RWPE2 (cell line): ENCODE measurements around the gene PLIN3.
"Not testable (repeated sequence)": the region's sequence is repeated elsewhere in the genome, so short reads cannot be mapped to it uniquely, and the experiment has no call there.

Source experiments
- ATAC-seq: fragments of 200-7000 bp; cut with Tn5 transposase; 3 replicates; pipeline ENCODE4 v1.9.1; 2021; ENCODE audit warnings: low read depth
- DNase-seq: peaks from one replicate; pipeline ENCODE4 v3.0.0-alpha.2; 2020; ENCODE audit warnings: low spot score
- H3K27ac ChIP-seq: fragments of 450-650 bp; 2 replicates; pipeline ENCODE4 v1.5.1; 2017; ENCODE audit warnings: mild to moderate bottlenecking; ENCODE audit not compliant: poor library complexity, severe bottlenecking
- H3K27me3 ChIP-seq: fragments of 250-450 bp; sonication (Bioruptor Pico); 2 replicates; pipeline ENCODE4 v1.5.1; 2021; ENCODE audit warnings: mild to moderate bottlenecking, moderate library complexity; ENCODE audit not compliant: insufficient read depth, poor library complexity, severe bottlenecking
- H3K36me3 ChIP-seq: fragments of 250-450 bp; sonication (Bioruptor Pico); 2 replicates; pipeline ENCODE4 v1.5.1; 2020; ENCODE audit warnings: low read depth, mild to moderate bottlenecking, moderate library complexity
- H3K4me1 ChIP-seq: fragments of 250-450 bp; sonication (Bioruptor Pico); 2 replicates; pipeline ENCODE4 v1.5.1; 2021; ENCODE audit warnings: mild to moderate bottlenecking, moderate library complexity; ENCODE audit not compliant: insufficient read depth, poor library complexity, severe bottlenecking
- H3K4me3 ChIP-seq: fragments of 250-450 bp; sonication (Bioruptor Pico); 2 replicates; pipeline ENCODE4 v1.5.1; 2021; ENCODE audit warnings: mild to moderate bottlenecking, moderate library complexity; ENCODE audit not compliant: severe bottlenecking
- H3K9me3 ChIP-seq: fragments of 250-450 bp; sonication (Bioruptor Pico); 2 replicates; pipeline ENCODE4 v1.5.1; 2021; ENCODE audit warnings: mild to moderate bottlenecking, moderate library complexity; ENCODE audit not compliant: severe bottlenecking
- CTCF ChIP-seq: fragments of 450-650 bp; IDR thresholded peaks from one replicate; pipeline ENCODE4 v1.5.1; 2017; ENCODE audit warnings: mild to moderate bottlenecking, moderate library complexity; ENCODE audit not compliant: poor library complexity, severe bottlenecking

The PLIN3 gene

DNA sequence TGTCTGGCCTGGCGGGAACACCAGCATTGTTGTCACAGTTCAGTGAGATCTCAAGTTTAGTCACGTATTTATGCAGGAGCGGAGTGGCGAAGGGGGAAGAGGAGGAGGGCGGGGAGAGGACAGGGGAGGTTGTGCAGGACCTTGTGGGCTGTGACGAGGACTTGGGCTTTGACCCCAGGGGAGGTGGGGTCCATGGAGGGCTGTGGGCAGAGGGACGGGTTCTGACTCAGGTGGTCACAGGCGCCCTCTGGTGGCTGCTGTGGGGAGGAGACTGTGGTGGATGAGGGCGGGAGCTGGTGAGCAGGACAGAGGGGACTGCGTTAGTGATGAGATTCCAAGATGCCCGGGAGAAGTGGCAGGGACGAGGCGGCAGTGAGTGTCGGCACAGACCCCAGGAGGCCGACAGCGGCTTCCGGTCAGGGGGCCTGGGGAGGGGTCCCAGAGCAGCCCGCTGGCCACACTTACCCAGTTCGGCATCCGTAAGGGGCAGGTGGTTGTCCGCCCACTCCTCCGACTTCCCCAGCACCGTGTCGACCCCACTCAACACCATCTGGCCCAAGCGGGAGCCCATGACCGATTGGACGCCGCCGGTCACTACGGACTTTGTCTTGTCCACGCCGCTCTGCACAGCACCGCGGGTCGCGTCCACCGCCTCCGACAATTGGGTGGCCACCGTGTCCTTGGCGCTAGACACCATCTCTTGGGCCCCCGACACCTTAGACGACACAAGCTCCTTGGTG is 15.7 kb downstream of the PLIN3 start:
- peaks cover 63% of the 10 kb centered on the region for H3K36me3 ChIP-seq
- no peaks in the 10 kb centered on the region for H3K9me3 ChIP-seq
- ATAC-seq (peak; percentile 61; the same call in 2 of the 3 replicates), DNase-seq (peak; percentile 59)
- H3K4me1 ChIP-seq, result no peaks in the 10 kb centered on the region
- no peak overlapping the region for H3K4me3 ChIP-seq
- peak; percentile 75 for TF ChIP-seq CTCF
- H3K27ac ChIP-seq, result no peak overlapping the region
- no peaks in the 10 kb centered on the region for H3K27me3 ChIP-seq

DNA sequence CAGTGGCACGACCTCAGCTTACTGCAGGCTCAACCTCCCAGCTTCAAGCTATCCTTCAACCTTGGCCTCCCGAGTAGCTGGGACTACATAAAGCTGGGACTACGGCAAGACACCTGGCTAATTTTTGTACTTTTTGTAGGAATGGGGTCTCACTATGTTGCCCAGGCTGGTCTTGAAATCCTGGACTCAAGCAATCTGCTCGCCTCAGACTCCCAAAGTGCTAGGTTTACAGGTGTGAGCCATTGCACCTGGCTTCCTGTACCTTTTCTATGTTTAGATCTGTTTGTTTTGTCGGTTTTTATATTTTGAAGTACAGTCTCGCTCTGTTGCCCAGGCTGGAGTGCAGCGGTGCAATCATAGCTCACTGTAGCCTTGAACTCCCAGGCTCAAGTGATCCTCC is 18.4 kb downstream of the PLIN3 start:
- Histone ChIP-seq H3K36me3 (peaks cover 74% of the 10 kb centered on the region), H3K4me1 (no peaks in the 10 kb centered on the region), H3K4me3 (no peak overlapping the region), H3K27me3 (no peaks in the 10 kb centered on the region), H3K27ac (no peak overlapping the region), H3K9me3 (no peaks in the 10 kb centered on the region)
- DNase-seq (no peak), ATAC-seq (no peak)
- TF ChIP-seq CTCF, result no peak

DNA sequence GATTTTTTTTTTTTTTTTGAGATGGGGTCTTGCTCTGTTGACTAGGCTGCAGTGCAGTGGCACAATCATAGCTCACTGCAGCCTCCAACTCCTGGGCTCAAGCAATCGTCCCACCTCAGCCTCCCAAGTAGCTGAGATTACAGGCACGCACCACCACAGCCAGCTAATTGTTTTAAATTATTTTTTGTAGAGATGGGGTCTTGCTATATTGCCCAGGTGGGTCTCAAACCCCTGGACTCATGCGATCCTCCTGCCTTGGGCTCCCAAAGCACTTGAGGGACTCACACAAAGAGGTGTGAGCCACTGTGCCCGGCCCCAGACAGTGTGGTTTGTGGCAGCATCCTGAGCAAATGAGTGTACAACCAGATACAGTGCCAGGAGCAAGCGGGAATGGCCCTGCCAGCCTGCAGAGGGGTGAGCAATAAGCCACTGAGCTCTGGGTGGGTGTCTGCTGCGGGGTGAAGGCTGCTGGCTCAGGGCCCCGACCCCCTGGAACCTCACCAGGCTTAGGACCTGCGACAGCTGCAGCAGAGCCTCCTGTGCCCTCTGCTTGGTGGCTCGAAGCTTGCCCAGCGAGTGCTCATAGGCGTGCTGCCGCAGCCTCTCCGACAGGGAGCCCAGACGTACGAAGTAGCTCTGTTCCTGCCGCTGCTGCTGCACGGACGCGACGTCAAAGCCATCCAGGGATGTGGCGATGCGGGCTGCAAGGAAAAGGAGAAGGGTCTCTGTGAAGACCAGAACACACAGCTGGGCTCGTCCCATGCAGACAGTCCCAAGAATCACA is 20.1 kb downstream of the PLIN3 start:
- no peaks in the 10 kb centered on the region for H3K27me3 ChIP-seq
- no peaks in the 10 kb centered on the region for H3K9me3 ChIP-seq
- peaks cover 89% of the 10 kb centered on the region for H3K36me3 ChIP-seq
- DNase-seq (no peak), ATAC-seq (no peak)
- H3K4me1 ChIP-seq, result no peaks in the 10 kb centered on the region
- no peak for TF ChIP-seq CTCF
- no peak overlapping the region for H3K27ac ChIP-seq
- no peak overlapping the region for H3K4me3 ChIP-seq

DNA sequence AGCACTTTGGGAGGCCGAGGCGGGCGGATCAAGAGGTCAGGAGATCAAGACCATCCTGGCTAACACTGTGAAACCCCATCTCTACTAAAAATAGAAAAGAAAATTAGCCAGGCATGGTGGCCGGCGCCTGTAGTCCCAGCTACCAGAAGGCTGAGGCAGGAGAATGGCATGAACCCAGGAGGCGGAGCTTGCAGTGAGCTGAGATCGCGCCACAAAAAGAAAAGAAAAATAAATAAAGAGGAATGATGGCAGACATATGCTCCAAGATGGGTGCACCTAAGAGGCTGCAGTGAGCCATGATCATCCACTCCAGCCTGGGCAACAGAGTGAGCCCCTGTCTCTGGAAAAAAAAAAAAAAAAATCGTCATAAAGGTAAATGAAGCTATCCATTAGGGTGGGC is 21.5 kb downstream of the PLIN3 start:
- ATAC-seq, H3K27me3 ChIP-seq, H3K4me1 ChIP-seq, H3K9me3 ChIP-seq, DNase-seq, H3K4me3 ChIP-seq, H3K27ac ChIP-seq: not testable (repeated sequence)
- peaks cover 84% of the 10 kb centered on the region for H3K36me3 ChIP-seq

DNA sequence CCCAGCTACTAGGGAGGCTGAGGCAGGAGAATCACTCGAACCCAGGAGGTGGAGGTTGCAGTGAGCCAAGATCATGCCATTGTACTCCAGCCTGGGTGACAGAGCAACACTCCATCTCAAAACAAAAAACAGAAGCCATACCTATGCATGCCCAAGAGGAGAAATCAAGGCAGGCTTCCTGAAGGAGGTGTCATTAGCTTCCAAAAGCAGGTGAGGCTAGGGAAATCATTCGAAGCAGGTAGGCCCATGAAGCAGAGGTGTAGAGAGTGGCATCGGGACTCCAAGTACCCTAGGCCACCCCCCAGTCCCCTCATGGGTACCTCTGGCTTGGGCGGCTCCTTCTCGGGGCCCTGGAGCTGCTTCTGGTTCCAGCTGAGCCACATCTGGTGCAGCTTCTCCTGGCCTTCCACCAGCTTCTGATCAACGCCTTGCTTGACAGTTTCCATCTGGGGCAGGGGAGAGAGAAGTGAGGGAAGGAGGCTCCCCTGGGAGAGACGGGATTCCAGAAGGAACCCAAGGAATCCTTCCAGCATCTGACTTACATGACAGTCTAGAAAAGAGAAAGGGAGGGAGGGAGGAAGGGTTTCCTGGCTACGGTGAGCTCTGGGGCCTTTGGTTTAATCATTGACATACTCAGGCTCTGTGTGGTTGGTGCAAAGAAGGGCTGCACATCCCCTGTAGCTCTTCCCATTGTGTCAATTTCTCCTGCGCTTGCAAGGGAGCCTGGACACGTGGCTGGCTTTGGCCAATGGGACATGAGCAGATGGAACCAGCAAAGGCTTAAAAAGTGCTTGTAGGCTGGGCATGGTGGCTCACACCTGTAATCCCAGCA is 22.9 kb downstream of the PLIN3 start:
- Histone ChIP-seq H3K27me3 (no peaks in the 10 kb centered on the region), H3K4me1 (no peaks in the 10 kb centered on the region), H3K4me3 (no peak overlapping the region), H3K27ac (no peak overlapping the region), H3K9me3 (no peaks in the 10 kb centered on the region), H3K36me3 (peaks cover 84% of the 10 kb centered on the region)
- no peak for ATAC-seq
- DNase-seq, result no peak
- TF ChIP-seq CTCF, result no peak
